Lower leg skin (tissue), 3 donors: ENCODE measurements around the gene CLDN6.

Source experiments
- CTCF ChIP-seq, 3 donors: fragments of 450-650 bp; IDR thresholded peaks; one replicate each; pipeline ENCODE4 v1.5.1; 2016; ENCODE audit warnings: antibody characterized with exemption in 3 of 3, mild to moderate bottlenecking in 3 of 3, moderate library complexity in 2 of 3
- POLR2A ChIP-seq, 2 donors: fragments of 450-650 bp; IDR thresholded peaks; one replicate each; pipeline ENCODE4 v1.6.1; 2016 to 2017; ENCODE audit warnings: antibody characterized with exemption in 2 of 2, mild to moderate bottlenecking in 1 of 2, moderate library complexity in 1 of 2

- TF ChIP-seq CTCF (IDR thresholded peaks at IDR 0.05) (no peak), POLR2A (IDR thresholded peaks at IDR 0.05) (no peak)
Measured at GRCh38 chr16:3056336-3057180, 38.6 kb upstream of the CLDN6 start.
